Smooth muscle cell (in vitro differentiated cells): ENCODE data around the gene MTIF3. TPM values are rescaled to one million over a fixed set of nuclear protein-coding genes. Genes with fewer than 3 reads are reported as not detected.
A peak's percentile ranks its signal among the peaks of the same experiment; 100 is the strongest.

Experiments used
- DNase-seq: peaks from one replicate; lab custom pipeline; 2025; ENCODE audit not compliant: unreplicated experiment; lab: John Stamatoyannopoulos, UW
- H2AFZ ChIP-seq: fragments of 200-600 bp; sonication (generic); 2 replicates; pipeline ENCODE4 v1.6.0; 2016; ENCODE audit warnings: antibody characterized with exemption, low read depth, mild to moderate bottlenecking
- H3F3A ChIP-seq: fragments of 200-600 bp; sonication (generic); 2 replicates; pipeline ENCODE4 v1.6.0; 2017; ENCODE audit warnings: antibody characterized with exemption, low read depth
- H3K27ac ChIP-seq: fragments of 200-600 bp; sonication (generic); 2 replicates; pipeline ENCODE4 v1.5.1; 2016; ENCODE audit warnings: low read depth, mild to moderate bottlenecking
- H3K27me3 ChIP-seq: fragments of 200-600 bp; sonication (generic); 2 replicates; pipeline ENCODE4 v1.6.1; 2016; ENCODE audit warnings: low read depth, mild to moderate bottlenecking
- H3K36me3 ChIP-seq: fragments of 200-600 bp; sonication (generic); 2 replicates; pipeline ENCODE4 v1.5.1; 2016; ENCODE audit warnings: low read depth
- H3K4me1 ChIP-seq: fragments of 200-600 bp; sonication (generic); 2 replicates; pipeline ENCODE4 v1.5.1; 2016; ENCODE audit warnings: low read depth
- H3K4me2 ChIP-seq: fragments of 200-600 bp; sonication (generic); 2 replicates; pipeline ENCODE4 v1.6.0; 2016; ENCODE audit warnings: mild to moderate bottlenecking
- H3K4me3 ChIP-seq: fragments of 200-600 bp; sonication (generic); 2 replicates; pipeline ENCODE4 v1.5.1; 2016; ENCODE audit warnings: mild to moderate bottlenecking
- H3K79me2 ChIP-seq: fragments of 200-600 bp; sonication (generic); 2 replicates; pipeline ENCODE4 v1.6.0; 2016; ENCODE audit warnings: low read depth, mild to moderate bottlenecking
- H3K9ac ChIP-seq: fragments of 200-600 bp; sonication (generic); 2 replicates; pipeline ENCODE4 v1.6.0; 2016; ENCODE audit warnings: low read depth
- H3K9me3 ChIP-seq: fragments of 200-600 bp; sonication (generic); replicated peaks from 2 replicates; pipeline ENCODE4 v1.5.1; 2016; ENCODE audit warnings: low read depth
- H4K20me1 ChIP-seq: fragments of 200-600 bp; sonication (generic); 2 replicates; pipeline ENCODE4 v1.6.0; 2016; ENCODE audit warnings: low read depth
- WGBS: methylation state at CpG from one replicate; pipeline ENCODE4 v1.1.7; 2016; ENCODE audit warnings: low lambda C conversion rate; 5-methylcytosine and 5-hydroxymethylcytosine counted together
- polyA plus RNA-seq: library from polyadenylated mRNA; unstranded; fragments of >200 nt; fragmentation: Nextera tagmentation; extraction: Ambion mirVana; gene quantifications from 2 replicates; pipeline ENCODE4 v1.2.1, GENCODE V29; 2016
- total RNA-seq: library from RNA; depleted of rRNA; stranded (reverse); fragments of >200 nt; gene quantifications from 2 replicates; pipeline ENCODE4 v1.2.3, GENCODE V29; 2014
- TF ChIP-seq, protein P1 (sequence below): fragments of 200-600 bp; sonication (generic); IDR thresholded peaks from 2 replicates; pipeline ENCODE4 v1.5.1; 2017; ENCODE audit warnings: borderline replicate concordance, mild to moderate bottlenecking, antibody characterized with exemption; ENCODE audit not compliant: insufficient read depth, poor library complexity, severe bottlenecking

Gene MTIF3
- total and polyA plus RNA-seq, 2 experiments from 2014 or later = 57.0 to 60.5 TPM

DNA sequence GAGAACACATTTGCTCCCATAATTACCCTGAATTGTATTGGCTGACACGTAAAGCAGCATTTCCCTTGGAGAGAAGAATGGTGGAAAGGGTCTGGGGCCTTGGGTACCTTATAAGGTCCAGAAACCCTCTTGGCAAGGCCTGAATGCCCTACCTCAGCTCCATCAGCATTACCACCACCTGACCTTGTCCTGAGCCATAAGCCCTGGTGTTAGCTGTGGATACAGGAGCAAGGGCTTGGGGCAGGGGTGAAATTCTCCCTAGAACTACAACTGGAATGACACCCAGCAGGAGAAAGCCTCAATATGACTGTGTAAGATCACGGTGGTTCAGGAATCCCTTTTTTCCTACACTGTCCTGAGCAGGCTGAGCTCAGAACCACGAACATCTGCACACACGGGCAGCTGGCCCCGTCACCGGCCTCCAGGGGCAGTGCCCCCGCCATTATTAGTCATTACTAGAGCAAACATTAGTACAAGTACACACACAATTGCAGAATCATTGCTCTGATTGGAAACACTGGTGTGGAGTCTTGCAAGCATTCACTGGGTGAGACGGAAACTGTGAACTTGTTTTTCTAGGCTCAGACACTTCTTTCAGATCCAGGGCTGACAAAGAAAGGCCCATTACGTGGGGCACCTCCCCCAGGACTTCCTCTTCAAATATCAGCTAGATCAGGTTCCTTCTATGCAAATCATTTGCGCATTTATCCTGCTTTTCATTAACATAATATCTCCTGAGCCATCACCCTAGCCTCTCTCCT is 26.8 kb upstream of the MTIF3 start:
- Histone ChIP-seq H3K27ac (no peak overlapping the region), H3K4me1 (no peaks in the 10 kb centered on the region), H3K36me3 (no peaks in the 10 kb centered on the region), H3K27me3 (peaks cover under 1% of the 10 kb centered on the region), H3K9ac (no peak overlapping the region), H3K9me3 (no peaks in the 10 kb centered on the region), H3K4me2 (no peak overlapping the region), H3K79me2 (no peaks in the 10 kb centered on the region), H3F3A (no peaks in the 10 kb centered on the region), H2AFZ (peak overlapping the region; percentile 51), H4K20me1 (no peaks in the 10 kb centered on the region), H3K4me3 (no peak overlapping the region)
- 48% methylated on average over 10 of the region's 10 CpGs for WGBS
- TF ChIP-seq, protein P1, sequence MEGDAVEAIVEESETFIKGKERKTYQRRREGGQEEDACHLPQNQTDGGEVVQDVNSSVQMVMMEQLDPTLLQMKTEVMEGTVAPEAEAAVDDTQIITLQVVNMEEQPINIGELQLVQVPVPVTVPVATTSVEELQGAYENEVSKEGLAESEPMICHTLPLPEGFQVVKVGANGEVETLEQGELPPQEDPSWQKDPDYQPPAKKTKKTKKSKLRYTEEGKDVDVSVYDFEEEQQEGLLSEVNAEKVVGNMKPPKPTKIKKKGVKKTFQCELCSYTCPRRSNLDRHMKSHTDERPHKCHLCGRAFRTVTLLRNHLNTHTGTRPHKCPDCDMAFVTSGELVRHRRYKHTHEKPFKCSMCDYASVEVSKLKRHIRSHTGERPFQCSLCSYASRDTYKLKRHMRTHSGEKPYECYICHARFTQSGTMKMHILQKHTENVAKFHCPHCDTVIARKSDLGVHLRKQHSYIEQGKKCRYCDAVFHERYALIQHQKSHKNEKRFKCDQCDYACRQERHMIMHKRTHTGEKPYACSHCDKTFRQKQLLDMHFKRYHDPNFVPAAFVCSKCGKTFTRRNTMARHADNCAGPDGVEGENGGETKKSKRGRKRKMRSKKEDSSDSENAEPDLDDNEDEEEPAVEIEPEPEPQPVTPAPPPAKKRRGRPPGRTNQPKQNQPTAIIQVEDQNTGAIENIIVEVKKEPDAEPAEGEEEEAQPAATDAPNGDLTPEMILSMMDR = no peak
- DNase-seq = no peak

DNA sequence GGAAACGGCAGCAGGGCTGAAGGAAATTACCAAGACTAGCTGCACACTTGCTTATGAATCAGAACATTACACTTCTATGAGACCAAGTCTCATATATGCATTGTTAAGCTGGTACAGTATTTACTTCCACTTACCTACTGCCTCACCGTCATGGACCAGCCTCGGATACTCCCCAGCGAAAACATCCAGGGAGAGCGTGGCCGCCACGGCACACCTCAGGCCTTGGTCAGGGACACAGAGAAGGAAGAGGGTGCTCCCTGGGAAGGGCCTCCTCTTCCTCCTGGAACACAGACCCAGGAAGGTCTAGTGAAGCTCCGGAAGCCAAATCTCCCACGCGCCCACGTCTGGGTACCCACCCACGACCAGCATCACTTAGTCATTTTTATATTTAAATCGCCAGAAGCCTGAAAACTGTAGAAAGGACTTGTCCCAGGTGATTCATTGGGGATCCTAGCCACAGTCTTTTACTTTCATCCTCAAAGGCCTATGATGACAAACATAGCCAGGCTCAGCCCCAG is 24.4 kb upstream of the MTIF3 start:
- Histone ChIP-seq H3K79me2 (no peaks in the 10 kb centered on the region), H3K36me3 (no peaks in the 10 kb centered on the region), H3K4me2 (no peak overlapping the region), H3F3A (no peaks in the 10 kb centered on the region), H3K4me1 (no peaks in the 10 kb centered on the region), H3K27me3 (no peaks in the 10 kb centered on the region), H3K27ac (no peak overlapping the region), H3K9me3 (no peaks in the 10 kb centered on the region), H2AFZ (no peak overlapping the region), H3K4me3 (no peak overlapping the region), H4K20me1 (no peaks in the 10 kb centered on the region), H3K9ac (no peak overlapping the region)
- no peak for DNase-seq
- TF ChIP-seq, protein P1 = no peak
- 95% methylated on average over 13 of the region's 13 CpGs for WGBS

DNA sequence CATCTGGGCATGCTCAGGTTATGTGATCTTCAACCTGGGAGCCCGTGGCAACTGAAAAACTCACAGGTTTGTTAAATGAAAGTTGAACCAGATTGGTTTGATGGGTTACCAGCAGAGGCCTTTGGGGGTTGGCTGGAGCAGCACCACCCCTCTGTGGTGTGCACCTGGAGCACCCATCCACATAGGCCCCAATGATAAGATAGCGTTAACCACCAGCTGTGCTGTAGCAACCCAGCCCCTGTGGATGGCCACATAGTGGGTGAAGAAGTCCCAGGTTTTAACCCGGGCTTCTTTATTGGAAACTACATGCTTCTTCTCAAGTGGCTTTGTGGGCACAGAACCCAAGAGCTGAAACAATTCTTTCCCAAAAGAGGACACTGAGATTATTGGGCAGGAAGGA is 22.6 kb upstream of the MTIF3 start:
- no peak for DNase-seq
- no peaks in the 10 kb centered on the region for H3K9me3 ChIP-seq
- H3K4me3 ChIP-seq = no peak overlapping the region
- TF ChIP-seq, protein P1 = no peak
- H4K20me1 ChIP-seq = no peaks in the 10 kb centered on the region
- no peak overlapping the region for H3K27ac ChIP-seq
- no peak overlapping the region for H3K9ac ChIP-seq
- no peaks in the 10 kb centered on the region for H3K4me1 ChIP-seq
- no peaks in the 10 kb centered on the region for H3F3A ChIP-seq
- no peaks in the 10 kb centered on the region for H3K79me2 ChIP-seq
- H3K27me3 ChIP-seq = no peaks in the 10 kb centered on the region
- H3K36me3 ChIP-seq = no peaks in the 10 kb centered on the region
- 94% methylated on average over 3 of the region's 3 CpGs for WGBS
- no peak overlapping the region for H3K4me2 ChIP-seq
- H2AFZ ChIP-seq = no peak overlapping the region

DNA sequence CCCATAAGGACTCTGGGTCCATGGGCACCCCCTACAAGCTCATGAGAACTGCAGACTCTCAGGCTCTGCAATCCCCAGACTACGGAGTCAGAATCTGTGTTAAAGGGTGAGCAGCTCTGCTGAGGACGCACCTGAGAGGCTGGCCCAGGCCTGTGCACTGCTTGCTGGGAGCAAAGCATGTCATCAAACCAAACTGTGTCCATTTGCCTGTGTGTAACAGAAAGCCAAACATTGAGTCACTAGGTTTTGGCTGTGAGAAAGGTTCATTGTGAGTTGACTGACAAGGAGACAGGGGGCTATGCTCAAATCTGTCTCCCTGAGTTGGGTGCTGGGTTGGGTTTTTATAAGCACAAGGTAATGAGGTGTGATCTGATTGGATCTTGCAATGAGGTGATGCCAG is 22.1 kb upstream of the MTIF3 start:
- H3K79me2 ChIP-seq = no peaks in the 10 kb centered on the region
- no peak overlapping the region for H2AFZ ChIP-seq
- H4K20me1 ChIP-seq = no peaks in the 10 kb centered on the region
- TF ChIP-seq, protein P1 = no peak
- 82% methylated on average over 2 of the region's 2 CpGs for WGBS
- no peak for DNase-seq
- H3K9me3 ChIP-seq = no peaks in the 10 kb centered on the region
- no peak overlapping the region for H3K9ac ChIP-seq
- H3K4me1 ChIP-seq = no peaks in the 10 kb centered on the region
- no peak overlapping the region for H3K4me3 ChIP-seq
- H3F3A ChIP-seq = no peaks in the 10 kb centered on the region
- H3K36me3 ChIP-seq = no peaks in the 10 kb centered on the region
- no peaks in the 10 kb centered on the region for H3K27me3 ChIP-seq
- H3K27ac ChIP-seq = no peak overlapping the region
- H3K4me2 ChIP-seq = no peak overlapping the region
